Left renal pelvis (tissue), 4 donors: ENCODE data around the gene A3GALT2. TPM values are rescaled to one million over a fixed set of nuclear protein-coding genes. Genes with fewer than 3 reads are reported as not detected.
"Not testable (repeated sequence)": the region's sequence is repeated elsewhere in the genome, so short reads cannot be mapped to it uniquely, and the experiment has no call there.

Experiments used
- DNase-seq, 4 donors: peaks; one replicate each; pipeline ENCODE4 v3.0.0-alpha.2; 2013; ENCODE audit warnings: low read depth in 4 of 4, low spot score in 3 of 4
- polyA plus RNA-seq, 4 donors: library from polyadenylated mRNA; unstranded; fragments of 120-200 nt; gene quantifications; one replicate each; pipeline ENCODE4 v1.2.1, GENCODE V29; 2013; ENCODE audit not compliant: insufficient read length in 4 of 4

The A3GALT2 gene
- polyA plus RNA-seq, 4 donors: 0.12 TPM; not detected in 3

DNA sequence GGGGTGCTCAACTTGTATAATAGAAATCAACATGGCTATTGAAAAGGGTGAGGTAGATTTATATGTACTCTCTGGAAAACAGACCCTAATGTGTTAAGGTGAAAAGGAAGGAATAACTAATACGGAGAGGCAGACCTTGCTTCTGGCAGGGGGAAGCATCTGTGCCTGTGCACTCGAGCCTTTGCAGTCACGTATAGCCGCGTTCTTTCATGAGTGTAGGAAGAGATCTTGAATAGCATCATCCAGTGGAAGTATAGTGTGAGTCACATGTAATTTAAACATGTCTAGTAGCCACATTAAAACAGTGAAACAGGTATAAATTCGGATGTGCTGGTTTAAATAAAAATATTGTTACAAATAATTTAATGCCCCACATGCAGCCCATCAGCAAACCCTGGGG, 3.0 kb downstream of the A3GALT2 start:
- no peak for DNase-seq

DNA sequence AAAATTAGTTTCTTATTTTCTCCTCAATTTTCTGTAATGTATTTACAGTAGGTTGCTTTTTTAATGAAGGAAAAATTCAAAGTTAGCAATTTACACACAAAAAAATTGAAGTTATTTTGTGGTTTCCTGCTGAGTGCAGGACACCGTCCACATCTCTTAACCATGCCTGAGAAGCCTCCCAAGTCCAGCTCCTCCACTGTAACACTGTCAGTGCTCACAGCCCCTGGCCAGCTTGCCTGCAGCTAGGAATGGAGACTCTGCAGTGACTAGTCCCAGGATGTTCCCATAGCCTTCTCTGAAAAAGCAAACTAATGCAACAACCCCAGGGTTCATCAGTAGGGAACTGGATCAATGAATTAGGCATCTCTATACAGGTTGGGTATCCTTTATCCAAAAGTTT, 3.5 kb downstream of the A3GALT2 start:
- no peak for DNase-seq

DNA sequence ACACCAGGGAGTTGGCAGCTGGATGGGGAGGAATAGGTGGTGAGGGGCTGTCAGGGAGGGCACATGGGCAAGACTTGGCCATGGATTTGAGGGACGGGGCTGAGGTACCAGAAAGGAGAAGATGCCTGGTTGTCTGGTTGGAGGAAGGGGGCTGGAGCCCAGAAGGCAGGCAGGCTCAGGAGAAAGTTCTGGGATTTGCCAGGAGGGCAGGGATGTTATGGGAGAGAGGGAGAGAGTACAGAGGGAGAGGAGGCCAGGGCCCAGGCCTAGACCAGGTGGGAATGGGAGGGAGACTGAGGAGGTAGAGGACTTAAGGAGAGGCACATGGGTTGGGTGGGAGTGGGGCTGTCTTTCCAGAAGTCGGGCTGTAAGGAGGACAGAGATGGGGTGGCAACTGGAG, 4.3 kb downstream of the A3GALT2 start:
- no peak for DNase-seq

DNA sequence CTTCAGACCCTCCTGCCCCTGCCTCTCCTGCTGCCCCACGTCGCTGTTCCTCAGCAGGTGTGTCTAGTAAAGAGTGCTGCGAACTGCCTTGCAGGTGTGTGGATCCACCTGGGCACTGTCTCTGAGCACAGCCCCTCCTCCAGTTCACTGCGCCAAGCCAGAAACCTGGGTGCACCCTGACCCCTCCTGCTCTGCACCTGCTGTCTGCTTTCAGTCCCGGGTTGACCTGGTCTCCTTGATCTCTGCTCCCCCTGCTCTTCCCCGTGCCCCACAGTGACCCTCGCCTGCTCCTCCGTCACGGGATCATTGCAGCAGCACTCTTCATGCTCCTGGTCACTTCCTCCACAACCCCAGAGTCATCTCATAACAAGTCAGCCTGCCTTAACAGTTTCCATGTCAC, 6.5 kb downstream of the A3GALT2 start:
- DNase-seq: no peak

DNA sequence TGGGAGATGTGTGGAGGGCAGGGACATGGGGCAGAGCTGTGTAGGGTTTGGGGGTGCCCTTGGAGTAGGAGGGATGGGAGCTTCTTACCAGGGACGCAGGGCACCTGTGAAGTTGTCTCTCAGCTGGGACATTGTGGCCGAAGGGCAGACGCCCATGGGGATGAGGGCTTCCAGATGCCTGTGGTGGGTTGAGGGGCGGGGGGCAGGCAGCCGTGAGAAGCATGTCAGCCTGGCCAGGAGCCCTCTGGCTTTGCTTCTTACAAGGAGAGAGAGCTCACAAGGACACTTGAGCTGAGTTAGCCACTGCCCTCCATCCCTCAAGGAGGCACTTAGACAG, 8.5 kb downstream of the A3GALT2 start:
- DNase-seq: no peak

DNA sequence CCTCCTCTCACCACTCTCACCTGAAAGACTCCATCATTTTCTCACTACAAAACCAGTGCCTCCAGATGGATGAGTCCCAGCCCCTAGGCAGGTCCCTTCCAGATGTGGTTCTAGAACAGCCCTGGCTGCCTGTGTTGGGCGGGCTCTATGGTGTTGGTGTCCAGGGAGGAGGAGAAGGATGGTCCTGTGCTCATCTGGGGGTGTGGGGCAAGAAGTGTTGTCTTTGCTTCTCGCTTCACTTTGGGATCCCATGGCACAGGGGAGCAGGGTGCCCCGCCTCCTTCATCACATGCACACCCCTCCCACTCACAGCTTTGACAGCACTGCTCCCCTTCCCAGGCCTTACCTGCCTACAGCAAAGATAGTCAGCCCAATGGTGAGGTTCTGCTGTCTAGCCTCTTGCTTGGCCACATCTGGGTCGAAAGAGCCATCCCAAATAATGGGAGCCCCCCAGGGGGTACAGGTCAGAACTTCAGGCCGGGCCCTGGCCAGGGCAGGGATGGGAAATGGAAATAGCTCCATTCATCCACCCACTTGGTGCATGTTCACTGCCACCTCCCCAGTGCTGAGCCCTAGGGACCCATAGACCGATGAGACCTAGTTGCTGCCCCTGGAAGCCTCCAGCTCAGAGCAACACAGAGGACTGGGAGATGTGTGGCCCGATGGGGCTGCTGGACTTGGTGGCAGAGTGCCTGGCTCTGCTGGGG, 9.0 kb downstream of the A3GALT2 start:
- DNase-seq: no peak

DNA sequence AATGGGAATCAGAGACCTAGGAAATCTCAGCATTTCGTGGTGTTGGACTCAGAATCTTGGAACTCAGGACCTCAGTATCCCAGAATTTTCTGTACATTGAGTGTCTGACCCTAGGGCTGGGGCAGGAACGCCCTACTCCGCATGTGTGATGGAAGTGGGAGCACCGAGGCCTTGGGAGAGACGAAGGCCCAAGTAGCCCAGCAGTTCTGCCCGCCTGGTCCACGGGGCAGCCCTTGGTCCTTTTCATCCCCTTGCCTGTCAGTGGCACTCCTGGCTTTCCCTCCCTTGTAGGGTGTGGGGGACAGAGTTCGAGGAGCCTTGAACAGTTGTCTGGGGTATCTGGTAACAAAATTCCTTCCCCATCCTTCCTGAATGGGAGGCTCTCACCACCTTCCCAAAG, 10.2 kb downstream of the A3GALT2 start:
- DNase-seq: no peak

DNA sequence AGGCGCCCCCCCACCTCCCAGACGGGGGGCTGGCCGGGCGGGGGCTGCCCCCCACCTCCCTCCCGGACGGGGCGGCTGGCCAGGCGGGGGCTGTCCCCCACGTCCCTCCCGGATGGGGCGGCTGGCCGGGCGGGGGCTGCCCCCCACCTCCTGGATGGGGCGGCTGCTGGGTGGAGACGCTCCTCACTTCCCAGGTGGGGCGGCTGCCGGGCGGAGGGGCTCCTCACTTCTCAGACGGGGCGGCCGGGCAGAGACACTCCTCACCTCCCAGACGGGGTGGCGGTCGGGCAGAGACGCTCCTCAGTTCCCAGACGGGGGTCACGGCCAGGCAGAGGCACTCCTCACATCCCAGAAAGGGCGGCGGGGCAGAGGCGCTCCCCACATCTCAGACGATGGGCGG, 11.5 kb downstream of the A3GALT2 start:
- DNase-seq: not testable (repeated sequence)

DNA sequence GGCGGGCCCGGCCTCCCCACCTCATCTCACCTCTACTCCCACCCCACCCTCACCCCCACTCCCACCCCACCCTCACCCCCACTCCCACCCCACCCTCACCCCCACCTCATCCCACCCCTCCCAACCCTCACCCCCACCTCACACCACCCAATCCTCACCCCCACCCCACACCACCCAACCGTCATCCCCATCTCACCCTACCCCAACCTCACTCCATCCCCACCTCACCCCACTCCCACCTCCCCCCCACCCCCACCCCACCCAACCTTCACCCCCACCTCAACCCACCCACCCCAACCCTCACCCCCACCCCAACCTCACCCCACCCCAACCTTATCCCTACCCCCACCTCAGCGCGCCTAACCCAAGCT, 13.4 kb downstream of the A3GALT2 start:
- no peak for DNase-seq

DNA sequence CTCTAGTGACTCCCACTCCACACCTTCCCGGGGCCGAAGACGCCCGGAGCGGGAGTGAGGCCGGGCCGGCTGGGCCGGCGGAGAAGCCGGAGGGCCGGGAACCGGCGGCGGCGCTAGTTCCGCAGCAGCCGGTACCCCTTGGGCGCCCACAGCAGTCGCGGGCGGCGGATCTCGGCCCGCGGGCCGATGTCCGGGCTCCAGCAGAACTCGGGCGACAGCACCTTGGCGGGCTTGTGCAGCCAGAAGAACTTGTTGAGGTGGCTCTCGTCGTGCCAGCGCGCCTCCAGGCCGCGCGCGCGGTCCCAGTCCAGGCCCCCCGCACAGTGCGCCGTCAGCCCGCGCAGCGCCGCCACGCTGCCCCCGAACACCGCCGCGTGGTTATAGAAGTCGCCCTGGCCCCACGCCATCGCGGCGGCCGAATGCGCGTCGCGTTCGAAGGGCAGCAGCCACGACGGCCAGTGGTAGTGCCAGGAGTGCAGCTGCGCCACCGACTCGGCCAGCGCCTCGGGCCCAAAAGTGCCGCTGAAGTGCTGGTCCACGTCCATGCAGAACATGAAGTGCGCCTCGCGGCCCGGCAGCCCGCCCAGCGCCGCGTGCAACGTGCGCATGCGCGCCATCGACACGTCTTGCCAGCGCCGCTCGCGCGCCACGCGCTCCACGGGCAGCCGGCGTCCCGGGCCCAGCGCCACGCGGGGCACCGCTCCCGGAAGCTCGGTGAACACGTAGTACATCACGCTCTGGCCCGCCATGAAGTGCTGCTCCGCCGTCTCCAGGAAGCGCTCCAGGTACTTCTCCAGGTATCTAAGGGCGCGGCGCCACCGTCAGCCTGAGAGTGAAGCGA, 14.0 kb downstream of the A3GALT2 start:
- DNase-seq: no peak

DNA sequence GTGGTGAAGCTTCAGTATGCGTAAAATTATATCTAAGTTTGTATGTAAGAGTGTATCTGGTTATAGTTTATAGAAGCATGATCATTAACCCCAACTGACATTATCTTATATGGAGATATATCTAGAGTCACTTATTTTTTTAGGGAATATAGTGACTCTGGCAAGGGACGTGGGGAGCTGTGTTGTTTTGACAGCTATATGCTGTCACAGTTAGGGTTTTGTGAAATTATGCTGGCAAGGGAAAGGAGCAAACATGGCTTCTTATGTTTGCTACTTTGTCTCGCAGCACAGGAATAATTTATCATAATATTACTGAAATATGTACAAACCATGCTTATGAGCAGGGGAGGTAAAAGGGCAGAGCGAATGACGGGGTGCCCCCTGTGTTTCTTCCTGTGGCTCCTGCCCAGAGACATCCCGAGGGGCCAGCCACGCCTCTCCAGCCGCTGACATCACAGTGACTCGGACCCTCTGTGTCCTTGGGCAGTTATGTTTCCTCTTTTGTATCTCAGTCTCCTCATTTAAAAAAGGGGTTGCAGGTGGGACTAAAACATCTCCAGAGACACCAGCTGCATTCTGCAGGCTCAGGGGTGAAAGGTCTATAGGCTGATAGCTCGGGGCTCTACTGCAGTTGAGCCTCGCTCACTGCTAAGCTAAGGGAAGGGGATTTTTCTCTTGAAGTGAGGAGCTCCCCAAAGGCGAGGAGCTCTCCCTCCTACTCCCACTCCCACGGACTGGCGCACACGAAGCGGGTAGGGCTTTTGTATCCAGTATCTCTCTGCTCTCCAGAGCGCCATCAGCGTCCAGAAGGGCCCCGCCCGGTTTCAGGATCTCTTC, 14.9 kb downstream of the A3GALT2 start:
- DNase-seq: no peak

DNA sequence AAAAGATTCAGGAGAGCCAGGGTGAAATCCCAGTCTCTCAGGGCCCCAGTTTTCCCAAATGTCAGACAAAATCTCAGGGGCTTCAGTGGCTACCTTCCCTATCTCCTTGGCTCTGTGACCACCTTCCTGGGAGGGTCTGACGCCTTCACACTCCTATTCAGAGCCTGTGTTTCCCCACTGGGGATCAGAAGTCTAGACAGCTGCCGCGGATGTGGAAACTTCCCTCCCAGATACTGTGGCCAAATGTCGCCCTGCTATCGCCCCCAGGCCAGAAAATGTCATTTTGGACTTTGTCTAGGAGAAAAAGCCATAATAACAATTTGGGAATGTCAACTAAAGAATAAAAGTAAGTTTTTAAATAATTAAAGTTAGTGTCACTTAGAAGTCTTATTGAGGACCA, 15.9 kb downstream of the A3GALT2 start:
- DNase-seq: no peak

DNA sequence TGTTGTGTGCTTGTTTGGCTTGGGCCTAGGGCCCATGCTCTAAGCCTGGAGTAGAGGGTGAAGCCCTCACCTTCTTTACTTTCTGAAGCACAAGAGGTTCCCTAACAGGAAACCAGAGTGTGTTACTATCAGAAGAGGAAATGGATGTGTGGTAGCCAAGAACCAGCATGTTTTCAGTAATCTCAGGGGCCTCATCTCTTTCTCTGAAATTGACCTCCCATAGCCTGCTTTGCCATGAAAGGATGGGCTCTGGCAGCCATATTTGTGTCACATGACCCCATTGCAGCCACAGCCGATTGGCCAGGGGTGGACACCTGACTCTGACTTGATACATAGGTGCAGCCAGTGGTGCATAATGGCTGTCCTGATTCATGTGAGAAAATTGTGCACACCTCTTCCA, 18.6 kb downstream of the A3GALT2 start:
- no peak for DNase-seq

DNA sequence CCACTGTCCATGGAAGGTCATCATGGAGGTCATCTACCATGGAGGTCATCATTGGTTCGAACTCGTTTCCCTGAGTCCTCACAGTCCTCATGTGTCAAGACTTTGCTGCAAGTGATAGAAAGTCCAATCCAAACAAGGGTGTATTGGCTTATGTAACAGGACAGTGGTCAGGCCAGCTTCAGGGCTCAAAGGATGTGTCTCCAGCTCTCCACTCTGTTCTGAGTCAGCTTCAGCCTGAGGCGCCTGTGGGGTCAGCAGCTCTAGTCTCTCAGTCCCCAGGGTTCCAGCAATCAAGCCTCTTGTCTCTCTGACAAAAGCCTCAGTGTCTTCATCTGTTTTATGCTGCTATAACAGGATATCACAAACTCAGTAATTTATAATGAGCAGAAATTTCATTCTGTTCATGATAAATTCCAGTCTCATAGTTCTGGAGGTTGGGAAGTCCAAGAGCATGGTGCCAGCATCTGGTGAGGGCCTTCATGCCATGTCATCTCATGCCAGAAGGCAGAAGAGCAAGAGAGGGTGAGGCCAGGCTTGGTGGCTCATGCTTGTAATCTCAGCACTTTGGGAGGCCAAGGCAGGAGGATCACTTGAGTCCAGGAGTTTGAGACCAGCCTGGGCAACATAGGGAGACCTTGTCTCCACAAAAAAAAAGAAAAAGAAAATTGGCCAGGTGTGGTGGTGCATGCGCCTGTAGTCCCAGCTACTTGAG, 19.5 kb downstream of the A3GALT2 start:
- no peak for DNase-seq

DNA sequence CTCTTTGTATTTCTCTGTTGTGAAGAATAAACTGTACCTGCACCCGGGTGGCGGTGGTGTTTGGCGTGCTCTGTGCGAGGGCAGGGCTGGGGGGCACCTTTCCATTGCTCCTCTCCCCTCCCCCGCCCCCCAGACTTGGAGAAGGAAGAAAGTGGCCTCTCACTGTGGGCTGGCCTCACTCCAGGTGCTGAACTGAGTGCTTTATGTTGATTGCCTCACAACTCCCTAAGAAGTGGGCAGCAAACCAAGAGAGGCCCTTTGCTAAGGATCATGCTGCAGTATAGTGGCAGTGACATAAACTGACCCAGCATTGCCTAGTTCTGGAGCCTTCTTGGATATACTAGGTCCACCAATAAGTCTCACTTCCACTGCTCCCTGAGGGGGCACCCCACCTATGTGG, 20.2 kb downstream of the A3GALT2 start:
- no peak for DNase-seq

DNA sequence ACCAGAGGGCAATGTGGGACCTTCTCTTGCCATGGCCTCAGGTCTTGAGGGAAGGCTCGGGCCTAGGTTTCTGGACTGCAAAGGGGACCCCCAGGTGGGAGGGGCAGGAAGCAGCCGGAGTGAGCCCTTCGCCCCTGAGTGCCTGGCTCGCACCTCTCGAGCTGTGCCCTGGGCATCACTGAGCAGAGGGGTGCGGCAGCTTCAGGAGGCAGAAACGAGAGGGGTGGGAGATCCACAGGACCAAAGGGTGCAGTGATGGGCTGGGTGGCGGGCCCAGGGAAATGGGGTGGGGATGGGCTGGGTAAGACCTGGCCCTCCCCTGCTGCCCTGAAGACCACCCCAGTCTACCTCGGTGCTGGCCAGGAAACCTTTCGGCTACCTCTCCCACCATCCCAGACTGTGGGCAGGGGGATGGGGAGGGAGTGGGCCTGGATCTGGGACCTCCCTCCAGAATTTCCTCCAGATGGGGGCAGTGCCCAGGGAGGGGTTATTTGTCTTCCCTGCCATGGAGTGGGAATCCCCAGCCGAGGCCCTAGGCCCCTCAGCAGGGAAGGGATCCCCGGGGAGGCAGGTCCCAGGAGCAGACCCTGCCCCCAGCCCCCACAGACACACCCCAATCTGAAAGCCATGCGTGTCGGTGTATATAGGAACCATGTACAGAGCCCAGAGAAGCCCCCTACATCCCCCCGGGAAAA, 21.3 kb downstream of the A3GALT2 start:
- no peak for DNase-seq

DNA sequence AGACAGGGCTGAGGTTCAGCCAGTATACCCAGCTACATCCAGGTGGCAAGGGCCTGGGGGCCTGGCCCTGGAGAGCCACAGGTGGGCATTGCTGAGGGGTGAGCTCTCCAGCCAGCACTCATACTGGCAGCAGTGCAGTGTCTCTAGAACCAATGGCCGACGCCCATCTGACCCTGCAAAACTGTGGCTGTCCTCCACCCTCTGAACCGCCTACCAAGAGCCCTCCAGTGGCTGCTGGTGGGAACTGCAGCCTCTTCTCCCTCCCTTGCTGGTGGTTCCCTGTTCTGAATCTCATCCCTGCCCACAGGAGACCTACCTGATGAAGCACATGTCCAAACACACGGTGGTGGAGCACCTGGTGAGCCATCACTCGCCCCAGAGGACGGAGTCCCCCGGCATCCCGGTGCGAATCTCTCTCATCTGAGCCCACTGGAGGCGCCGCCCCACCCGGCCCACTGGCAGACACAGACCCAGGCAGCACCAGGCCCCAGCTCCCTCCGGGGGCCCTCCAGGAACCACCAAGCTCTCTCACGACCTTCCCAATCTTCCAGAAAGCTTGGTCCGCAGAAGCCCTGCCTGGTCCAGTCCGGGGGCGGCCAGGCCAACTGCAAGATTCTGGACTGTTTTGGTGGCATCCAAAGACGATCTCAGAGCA, 22.1 kb downstream of the A3GALT2 start:
- DNase-seq: no peak

DNA sequence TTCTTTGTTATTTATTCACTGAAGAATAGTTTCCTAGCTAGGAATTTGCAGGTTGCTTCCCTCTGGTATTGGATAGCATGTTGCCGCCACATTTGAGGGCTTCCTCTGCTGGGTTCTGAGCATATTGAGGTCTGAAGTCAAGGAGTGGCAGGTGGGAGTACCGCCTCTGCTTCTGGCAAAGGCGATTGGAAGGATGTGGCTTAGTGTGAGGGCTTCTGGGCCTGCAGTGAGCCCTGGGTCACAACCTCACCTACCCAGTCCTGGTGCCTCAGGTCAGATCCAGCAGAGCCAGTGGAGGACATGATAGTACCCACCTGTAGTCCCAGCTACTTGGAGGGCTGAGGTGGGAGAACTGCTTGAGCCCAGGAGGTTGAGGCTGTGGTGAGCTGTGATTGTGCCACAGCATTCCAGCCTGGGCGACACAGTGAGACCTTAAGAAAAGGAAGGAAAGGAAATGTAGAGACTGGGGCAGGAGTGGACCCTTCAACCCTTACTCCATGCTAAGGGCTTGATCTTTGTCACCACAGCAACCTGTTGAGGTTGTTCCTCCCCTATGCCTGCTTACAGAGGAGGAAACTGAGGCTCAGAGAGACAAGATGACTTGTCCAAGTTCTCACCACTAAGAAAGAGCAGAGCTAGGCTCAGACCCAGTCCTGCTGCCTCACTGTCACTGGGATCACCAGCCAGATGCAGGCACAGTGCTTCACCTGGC, 22.8 kb downstream of the A3GALT2 start:
- DNase-seq: no peak

DNA sequence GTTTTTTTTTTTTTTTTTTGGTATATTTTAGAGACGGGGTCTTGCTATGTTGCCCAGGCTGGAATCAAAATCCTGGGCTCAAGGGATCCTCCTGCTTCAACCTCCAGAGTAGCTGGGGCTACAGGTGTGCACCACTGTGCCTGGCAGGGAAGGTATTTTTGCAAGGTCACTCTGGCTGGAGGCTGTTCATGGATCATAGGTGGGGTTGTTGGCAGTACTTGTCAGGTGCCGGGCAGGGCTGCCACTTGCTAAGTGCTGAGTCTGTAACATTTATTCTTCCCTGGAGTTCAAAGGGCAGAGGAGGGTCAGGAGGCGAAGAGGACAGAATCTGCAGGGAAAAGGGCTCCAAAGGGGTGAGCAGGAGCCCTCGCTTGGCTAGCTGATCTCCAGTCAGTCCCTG, 24.1 kb downstream of the A3GALT2 start:
- DNase-seq: no peak
